ENCODE measurements around the gene THADA. TPM values are rescaled to one million over a fixed set of nuclear protein-coding genes. Genes with fewer than 3 reads are reported as not detected.

The THADA gene
- total RNA-seq, 1 experiment from 2014 or later, result 20.1 TPM

DNA sequence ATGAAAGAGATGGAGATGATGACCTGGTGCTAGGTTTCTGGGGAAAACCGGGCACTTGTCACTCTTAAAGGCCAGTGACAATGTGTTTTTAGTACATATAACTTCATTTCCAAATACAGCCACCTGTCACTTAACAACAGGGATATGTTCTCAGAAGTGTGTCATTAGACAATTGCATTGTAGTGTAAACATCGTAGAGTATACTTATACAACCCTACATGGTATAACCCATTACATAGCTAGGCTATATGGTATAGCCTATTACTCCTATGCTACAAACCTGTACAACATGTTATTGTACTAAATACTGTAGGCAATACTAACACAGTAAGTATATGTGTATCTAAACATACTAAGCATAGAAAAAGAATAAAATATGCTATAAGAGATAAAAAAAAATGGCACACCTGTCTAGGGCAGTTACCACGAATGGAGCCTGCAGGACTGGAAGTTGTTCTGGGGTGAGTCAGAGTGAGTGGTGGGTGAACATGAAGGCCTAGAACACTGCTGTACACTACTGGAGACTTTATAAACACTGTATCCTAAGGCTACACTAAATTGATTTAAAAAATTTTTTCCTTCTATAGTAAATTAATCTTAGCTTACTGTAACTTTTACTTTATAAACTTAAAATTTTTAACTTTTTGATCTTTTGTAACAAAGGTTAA is 123.2 kb downstream of the THADA start:
- Mint-ChIP-seq H3K4me3 (no peak overlapping the region), H3K27me3 (ENCODE audit: low read depth) (no peaks in the 10 kb centered on the region)
- H2BK20ac ChIP-seq (ENCODE audit: low read depth, low read length, poor library complexity, severe bottlenecking), result no peak overlapping the region

More for the DNA sequence above, 123.2 kb downstream of the THADA start:
- Histone ChIP-seq H3K9me3 (ENCODE audit: control insufficient read depth, low read depth, low read length) (no peaks in the 10 kb centered on the region), H3K14ac (ENCODE audit: insufficient read depth, low read length) (no peak overlapping the region), H3K23me2 (ENCODE audit: insufficient read length, low read depth, low read length, poor library complexity, severe bottlenecking) (no peaks in the 10 kb centered on the region), H3K4ac (ENCODE audit: low read depth, low read length) (no peak overlapping the region), H3K4me1 (ENCODE audit: insufficient read depth, low read length) (no peaks in the 10 kb centered on the region), H3K27me3 (ENCODE audit: insufficient read depth, low read length) (no peaks in the 10 kb centered on the region), H2BK5ac (ENCODE audit: insufficient read length, low read length) (no peak overlapping the region), H2BK12ac (ENCODE audit: insufficient read length, low read depth, low read length) (no peak overlapping the region), H2AFZ (ENCODE audit: low read length) (no peak overlapping the region), H4K8ac (replicated peaks; ENCODE audit: insufficient read length, low read depth, low read length) (no peak overlapping the region), H3K56ac (ENCODE audit: insufficient read length, low read depth, low read length) (no peak overlapping the region), H4K5ac (ENCODE audit: insufficient read length, low read depth, low read length) (no peak overlapping the region), H2BK15ac (ENCODE audit: low read depth, low read length) (no peak overlapping the region), H3K18ac (ENCODE audit: insufficient read length, low read depth, low read length) (no peak overlapping the region), H4K91ac (ENCODE audit: insufficient read length, low read depth, low read length) (no peak overlapping the region), H3K4me2 (ENCODE audit: insufficient read depth, insufficient read length, low read length) (no peak overlapping the region), H2AK5ac (ENCODE audit: insufficient read length, low read length) (no peak overlapping the region), H3K9ac (ENCODE audit: extremely low read depth, insufficient read length, low read length) (no peak overlapping the region), H4K20me1 (ENCODE audit: control insufficient read depth, insufficient read depth, insufficient read length) (no peaks in the 10 kb centered on the region), H3T11ph (ENCODE audit: low read length) (no peak overlapping the region), H3K79me1 (ENCODE audit: insufficient read depth, low read depth, low read length, poor library complexity, severe bottlenecking) (no peaks in the 10 kb centered on the region), H3K23ac (ENCODE audit: insufficient read length, low read depth, low read length) (no peak overlapping the region), H3K79me2 (ENCODE audit: insufficient read depth, low read length) (no peaks in the 10 kb centered on the region), H2BK120ac (ENCODE audit: low read depth, low read length, poor library complexity, severe bottlenecking) (no peak overlapping the region), H3K27ac (ENCODE audit: insufficient read length, low read depth, low read length) (no peak overlapping the region)
- WGBS (ENCODE audit: extremely low coverage, insufficient read length, low lambda C conversion rate), result no CpG with 5 or more reads among the region's 3 CpGs
- no peak for DNase-seq
- H3K4me1 Mint-ChIP-seq, result peaks cover 10 to 14% of the 10 kb centered on the region in 2 experiments
- H3K9me3 Mint-ChIP-seq, result no peaks in the 10 kb centered on the region
- H3K36me3 Mint-ChIP-seq (ENCODE audit: insufficient read depth in 1 of 3, low read depth in 3 of 3), result no peaks in the 10 kb centered on the region
- no peak overlapping the region for H3K27ac Mint-ChIP-seq
- TF ChIP-seq, protein P1, sequence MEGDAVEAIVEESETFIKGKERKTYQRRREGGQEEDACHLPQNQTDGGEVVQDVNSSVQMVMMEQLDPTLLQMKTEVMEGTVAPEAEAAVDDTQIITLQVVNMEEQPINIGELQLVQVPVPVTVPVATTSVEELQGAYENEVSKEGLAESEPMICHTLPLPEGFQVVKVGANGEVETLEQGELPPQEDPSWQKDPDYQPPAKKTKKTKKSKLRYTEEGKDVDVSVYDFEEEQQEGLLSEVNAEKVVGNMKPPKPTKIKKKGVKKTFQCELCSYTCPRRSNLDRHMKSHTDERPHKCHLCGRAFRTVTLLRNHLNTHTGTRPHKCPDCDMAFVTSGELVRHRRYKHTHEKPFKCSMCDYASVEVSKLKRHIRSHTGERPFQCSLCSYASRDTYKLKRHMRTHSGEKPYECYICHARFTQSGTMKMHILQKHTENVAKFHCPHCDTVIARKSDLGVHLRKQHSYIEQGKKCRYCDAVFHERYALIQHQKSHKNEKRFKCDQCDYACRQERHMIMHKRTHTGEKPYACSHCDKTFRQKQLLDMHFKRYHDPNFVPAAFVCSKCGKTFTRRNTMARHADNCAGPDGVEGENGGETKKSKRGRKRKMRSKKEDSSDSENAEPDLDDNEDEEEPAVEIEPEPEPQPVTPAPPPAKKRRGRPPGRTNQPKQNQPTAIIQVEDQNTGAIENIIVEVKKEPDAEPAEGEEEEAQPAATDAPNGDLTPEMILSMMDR (conservative IDR thresholded peaks at IDR 0.05), result no peak

Data from H9 (cell line).